ENCODE results near the gene ADAMTS19.

The ADAMTS19 gene

DNA sequence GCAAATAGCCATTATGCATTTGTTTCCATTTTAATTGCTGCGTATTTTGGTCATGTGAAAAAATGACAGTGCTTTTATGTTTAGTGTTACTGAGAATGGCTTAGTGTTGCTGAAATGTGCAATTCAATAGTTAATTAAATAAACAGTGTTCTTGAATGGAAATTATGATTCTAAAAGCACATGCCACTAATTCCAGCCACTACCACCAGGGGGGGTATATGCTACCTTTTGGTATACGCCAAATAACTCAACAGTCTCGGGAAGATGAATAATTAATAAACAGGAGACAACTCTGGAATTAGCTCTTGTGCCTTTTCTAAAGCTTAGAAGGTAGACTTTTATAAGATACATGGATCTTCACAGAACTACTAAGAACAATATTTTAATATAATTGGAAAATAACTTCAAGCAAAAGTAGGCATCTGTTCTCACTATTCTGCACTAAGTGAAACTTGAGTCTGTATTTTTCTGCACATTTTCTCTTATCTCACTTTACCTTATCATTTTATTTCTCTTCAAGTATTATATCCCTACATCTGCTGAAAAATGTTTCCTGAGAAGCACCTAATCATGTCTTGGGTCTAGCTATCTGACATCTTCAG is 204.3 kb downstream of the ADAMTS19 start:
- no peak for DNase-seq (ENCODE audit: low read depth, low spot score)

GRCh38 chr5:129670957-129671500 is 210.9 kb downstream of the ADAMTS19 start:
- no peak for DNase-seq (ENCODE audit: low read depth, low spot score)

GRCh38 chr5:129672006-129672405 is 211.9 kb downstream of the ADAMTS19 start:
- DNase-seq (ENCODE audit: low read depth, low spot score), result no peak

DNA sequence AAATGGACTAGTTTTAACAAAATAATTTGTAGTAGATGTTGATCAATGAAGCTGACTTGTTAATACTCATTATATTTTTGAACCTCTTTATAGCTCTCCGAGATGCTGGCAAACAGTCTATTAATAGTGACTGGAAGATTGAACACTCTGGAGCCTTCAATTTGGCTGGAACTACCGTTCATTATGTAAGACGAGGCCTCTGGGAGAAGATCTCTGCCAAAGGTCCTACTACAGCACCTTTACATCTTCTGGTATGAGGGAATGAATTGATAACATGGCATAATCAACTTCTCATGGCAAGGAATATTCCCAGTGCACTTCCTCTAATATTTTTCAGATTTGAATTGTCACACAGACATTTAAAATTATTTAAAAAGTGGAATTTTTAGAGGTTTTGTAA is 219.6 kb downstream of the ADAMTS19 start:
- DNase-seq (ENCODE audit: low read depth, low spot score), result no peak

- no peak for DNase-seq (ENCODE audit: low read depth, low spot score)
These were observed 227.8 kb downstream of the ADAMTS19 start for GRCh38 chr5:129687941-129688340.

DNA sequence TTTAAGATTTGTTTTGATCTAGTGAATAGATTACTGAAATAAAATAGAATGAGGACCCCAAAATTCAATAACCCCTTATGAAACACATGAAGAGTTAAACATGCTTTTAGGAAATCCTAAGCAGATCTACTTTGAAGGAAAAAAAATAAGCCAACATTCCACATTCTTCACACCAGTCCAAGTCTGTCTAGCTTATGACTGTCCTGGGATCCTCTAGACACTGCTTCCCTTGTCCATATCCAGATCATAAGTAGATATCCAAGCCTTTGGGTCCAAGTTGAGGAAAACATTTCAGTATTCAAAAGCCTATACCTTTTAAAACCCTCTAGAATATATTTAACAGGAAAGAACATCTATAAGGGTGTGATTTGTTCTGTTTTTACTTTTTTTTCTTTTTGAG is 228.9 kb downstream of the ADAMTS19 start:
- no peak for DNase-seq (ENCODE audit: low read depth, low spot score)

DNA sequence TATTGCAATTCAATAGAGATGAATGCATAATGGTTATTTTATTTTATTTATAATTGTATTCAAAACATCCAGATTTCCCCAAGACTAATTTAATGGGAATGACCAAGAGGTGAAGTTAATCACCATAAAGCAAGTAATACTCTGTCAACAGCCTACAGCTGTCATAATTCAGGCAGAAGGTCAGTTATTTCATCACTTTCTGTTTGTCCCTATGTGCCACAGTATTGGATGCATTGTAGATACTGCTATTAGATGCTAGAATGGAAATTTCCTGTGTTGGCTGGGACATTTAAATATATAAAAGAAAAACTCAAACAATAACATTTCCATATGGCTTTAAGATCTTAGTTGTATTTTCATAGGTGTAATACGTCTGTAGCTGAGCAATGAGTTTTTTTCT is 231.1 kb downstream of the ADAMTS19 start:
- no peak for DNase-seq (ENCODE audit: low read depth, low spot score)

- DNase-seq (ENCODE audit: low read depth, low spot score), result no peak
These were observed 236.5 kb downstream of the ADAMTS19 start for GRCh38 chr5:129696636-129697035.

- DNase-seq (ENCODE audit: low read depth, low spot score), result no peak
These were observed 238.6 kb downstream of the ADAMTS19 start for GRCh38 chr5:129698661-129699060.

DNA sequence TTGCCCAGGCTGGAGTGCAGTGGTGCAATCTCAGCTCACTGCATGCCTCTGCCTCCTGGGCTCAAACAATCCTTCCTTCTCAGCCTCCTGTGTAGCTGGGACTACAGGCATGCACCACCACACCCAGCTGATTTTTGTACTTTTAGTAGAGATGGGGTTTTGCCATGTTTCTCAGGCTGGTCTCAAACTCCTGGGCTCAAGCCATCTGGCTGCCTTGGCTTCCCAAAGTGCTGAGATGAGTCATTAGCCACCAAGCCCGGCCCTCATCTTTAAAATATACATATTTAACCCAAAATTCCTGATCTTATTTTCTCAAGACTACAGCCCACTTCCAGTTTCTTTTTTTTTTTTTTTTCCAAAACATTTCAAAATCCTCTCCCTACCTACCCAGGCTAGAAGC is 256.1 kb downstream of the ADAMTS19 start:
- DNase-seq (ENCODE audit: low read depth, low spot score), result no peak

- DNase-seq (ENCODE audit: low read depth, low spot score), result no peak
These were observed 256.6 kb downstream of the ADAMTS19 start for GRCh38 chr5:129716651-129717050.

- DNase-seq (ENCODE audit: low read depth, low spot score), result no peak
These were observed 257.7 kb downstream of the ADAMTS19 start for GRCh38 chr5:129717751-129718310.

GRCh38 chr5:129718471-129719090 is 258.5 kb downstream of the ADAMTS19 start:
- DNase-seq (ENCODE audit: low read depth, low spot score), result no peak

GRCh38 chr5:129724222-129724621 is 264.1 kb downstream of the ADAMTS19 start:
- DNase-seq (ENCODE audit: low read depth, low spot score), result no peak

GRCh38 chr5:129724647-129725046 is 264.5 kb downstream of the ADAMTS19 start:
- DNase-seq (ENCODE audit: low read depth, low spot score), result no peak

- no peak for DNase-seq (ENCODE audit: low read depth, low spot score)
These were observed 279.7 kb downstream of the ADAMTS19 start for GRCh38 chr5:129739773-129740172.

GRCh38 chr5:129743541-129744187 is 283.6 kb downstream of the ADAMTS19 start:
- no peak for DNase-seq (ENCODE audit: low read depth, low spot score)

- DNase-seq (ENCODE audit: low read depth, low spot score), result no peak
These were observed 285.9 kb downstream of the ADAMTS19 start for GRCh38 chr5:129745997-129746396.

- no peak for DNase-seq (ENCODE audit: low read depth, low spot score)
These were observed 286.8 kb downstream of the ADAMTS19 start for GRCh38 chr5:129746876-129747275.

- no peak for DNase-seq (ENCODE audit: low read depth, low spot score)
These were observed 287.7 kb downstream of the ADAMTS19 start, which contains the start of gene MINAR2 for GRCh38 chr5:129747572-129748407. TSS of gene MINAR2 (plus strand) at chr5:129748094. CDS start at chr5:129748191, 97 bp downstream.
